Fibroblast of lung (primary cell): Measurements from ENCODE around the gene FAM107B. TPM values are rescaled to one million over a fixed set of nuclear protein-coding genes. Genes with fewer than 3 reads are reported as not detected.
A peak's percentile ranks its signal among the peaks of the same experiment; 100 is the strongest.

Source experiments
- DNase-seq, 2 donors: peaks; one replicate each; pipeline versions ENCODE4 v3.0.0 to v3.0.0-alpha.2; 2010; ENCODE audit warnings: low read depth in 2 of 2
- H2AFZ ChIP-seq: 2 replicates; pipeline ENCODE4 v1.5.1; 2012; ENCODE audit warnings: low read length, control low read depth, inconsistent platforms
- H3K27ac ChIP-seq: 2 replicates; pipeline ENCODE4 v1.5.1; 2011; ENCODE audit warnings: low read length, control low read depth; ENCODE audit not compliant: insufficient read depth
- H3K27me3 ChIP-seq: 2 replicates; pipeline ENCODE4 v1.5.1; 2011; ENCODE audit warnings: mild to moderate bottlenecking, low read length; ENCODE audit not compliant: control insufficient read depth, insufficient read depth
- H3K36me3 ChIP-seq: 2 replicates; pipeline ENCODE4 v1.5.1; 2011; ENCODE audit warnings: low read length; ENCODE audit not compliant: control insufficient read depth, insufficient read depth
- H3K4me1 ChIP-seq: 2 replicates; pipeline ENCODE4 v1.5.1; 2011; ENCODE audit warnings: low read length; ENCODE audit not compliant: control insufficient read depth, insufficient read depth; ENCODE audit errors: extremely low read depth
- H3K4me2 ChIP-seq: 2 replicates; pipeline ENCODE4 v1.5.1; 2011; ENCODE audit warnings: low read length, control low read depth; ENCODE audit not compliant: insufficient read depth; ENCODE audit errors: extremely low read depth
- H3K4me3 ChIP-seq, 4 experiments: fragments of 200-600 bp in 1 of 4; sonication (generic) in 1 of 4; replicated peaks in 1 of 4; 2 replicates each; pipeline ENCODE4 v1.5.1; 2011 to 2016; ENCODE audit warnings: low read length in 4 of 4, low read depth in 3 of 4, mild to moderate bottlenecking in 3 of 4, control low read depth in 2 of 4, inconsistent platforms in 1 of 4, mixed read lengths in 1 of 4; ENCODE audit not compliant: insufficient read depth in 1 of 4; ENCODE audit errors: control extremely low read depth in 1 of 4
- H3K79me2 ChIP-seq: 2 replicates; pipeline ENCODE4 v1.5.1; 2012; ENCODE audit warnings: mild to moderate bottlenecking, low read length, inconsistent platforms; ENCODE audit not compliant: control insufficient read depth, insufficient read depth
- H3K9ac ChIP-seq: 2 replicates; pipeline ENCODE4 v1.5.1; 2011; ENCODE audit warnings: mild to moderate bottlenecking, low read length, control low read depth; ENCODE audit not compliant: insufficient read depth
- H3K9me3 ChIP-seq: 2 replicates; pipeline ENCODE4 v1.5.1; 2012; ENCODE audit warnings: low read depth, low read length; ENCODE audit not compliant: control insufficient read depth, insufficient read depth
- H4K20me1 ChIP-seq: 2 replicates; pipeline ENCODE4 v1.5.1; 2011; ENCODE audit warnings: low read length; ENCODE audit not compliant: control insufficient read depth, insufficient read depth; ENCODE audit errors: extremely low read depth
- CTCF ChIP-seq, 2 donors: IDR thresholded peaks in 1 of 2; conservative IDR thresholded peaks in 1 of 2; 1 replicate in 1 of 2; 2 replicates in 1 of 2; pipeline ENCODE4 v1.5.1; 2011 to 2012; ENCODE audit warnings: low read length in 2 of 2, control low read depth in 1 of 2, inconsistent platforms in 1 of 2, low read depth in 1 of 2, mild to moderate bottlenecking in 1 of 2
- EZH2 ChIP-seq: IDR thresholded peaks from 2 replicates; pipeline ENCODE4 v1.5.1; 2012; ENCODE audit warnings: low read length, control low read depth, mild to moderate bottlenecking; ENCODE audit errors: missing control alignments
- polyA plus RNA-seq, 2 donors: library from polyadenylated mRNA; depleted of rRNA in 1 of 2; stranded (reverse) in 1 of 2; unstranded in 1 of 2; fragments of >200 nt; gene quantifications; 2 replicates each; pipeline ENCODE4 v1.2.1, GENCODE V29; 2011 to 2012; ENCODE audit warnings: missing spikeins in 1 of 2
- total RNA-seq: library from RNA; depleted of rRNA; stranded (reverse); fragments of >200 nt; gene quantifications from 2 replicates; pipeline ENCODE4 v1.2.1, GENCODE V29; 2014

Gene FAM107B
- total and polyA plus RNA-seq, 2 donors (not counting 1 experiment from before 2014, with no cell fraction given) = 29.0 to 36.0 TPM

GRCh38 chr10:14557567-14557966, 217.1 kb downstream of the FAM107B start:
- Histone ChIP-seq H3K4me2 (no peak overlapping the region), H3K27me3 (no peaks in the 10 kb centered on the region), H2AFZ (no peak overlapping the region), H4K20me1 (no peaks in the 10 kb centered on the region), H3K4me1 (peaks cover 5% of the 10 kb centered on the region), H3K27ac (no peak overlapping the region), H3K9ac (no peak overlapping the region), H3K4me3 (no peak overlapping the region), H3K36me3 (no peaks in the 10 kb centered on the region), H3K9me3 (no peaks in the 10 kb centered on the region), H3K79me2 (peaks cover 62% of the 10 kb centered on the region)
- TF ChIP-seq EZH2 (no peak), CTCF (conservative IDR thresholded peaks at IDR 0.05 in 1 of 2, IDR thresholded peaks at IDR 0.05 in 1 of 2; ENCODE audit: low read depth in 1 of 2, low read length in 2 of 2) (no peak)
- DNase-seq = no peak

- Histone ChIP-seq H4K20me1 (no peaks in the 10 kb centered on the region), H3K9me3 (no peaks in the 10 kb centered on the region), H3K36me3 (no peaks in the 10 kb centered on the region), H3K79me2 (peaks cover 59% of the 10 kb centered on the region), H3K27me3 (no peaks in the 10 kb centered on the region), H3K9ac (no peak overlapping the region), H3K4me3 (no peak overlapping the region), H3K4me2 (no peak overlapping the region), H3K4me1 (peaks cover 5% of the 10 kb centered on the region), H2AFZ (peak overlapping the region; percentile 46), H3K27ac (no peak overlapping the region)
- DNase-seq = peak; percentile 22 to 35
- TF ChIP-seq CTCF (conservative IDR thresholded peaks at IDR 0.05 in 1 of 2, IDR thresholded peaks at IDR 0.05 in 1 of 2; ENCODE audit: low read depth in 1 of 2, low read length in 2 of 2) (no peak), EZH2 (no peak)
Observed at GRCh38 chr10:14556285-14556956, 218.3 kb downstream of the FAM107B start.

- H3K36me3 ChIP-seq = no peaks in the 10 kb centered on the region
- H3K4me1 ChIP-seq = peaks cover 5% of the 10 kb centered on the region
- TF ChIP-seq EZH2 (no peak), CTCF (conservative IDR thresholded peaks at IDR 0.05 in 1 of 2, IDR thresholded peaks at IDR 0.05 in 1 of 2; ENCODE audit: low read depth in 1 of 2, low read length in 2 of 2) (no peak)
- H3K79me2 ChIP-seq = peaks cover 53% of the 10 kb centered on the region
- H3K27me3 ChIP-seq = no peaks in the 10 kb centered on the region
- DNase-seq = no peak
- H3K9ac ChIP-seq = no peak overlapping the region
- no peak overlapping the region for H3K4me2 ChIP-seq
- H2AFZ ChIP-seq = no peak overlapping the region
- H4K20me1 ChIP-seq = no peaks in the 10 kb centered on the region
- peak overlapping the region; percentile 22 for H3K27ac ChIP-seq
- H3K9me3 ChIP-seq = no peaks in the 10 kb centered on the region
- H3K4me3 ChIP-seq = no peak overlapping the region
Observed at GRCh38 chr10:14555807-14556206, 218.9 kb downstream of the FAM107B start.
